Endothelial cell of umbilical vein (primary cell): ENCODE measurements around the gene STX1A. TPM values are rescaled to one million over a fixed set of nuclear protein-coding genes. Genes with fewer than 3 reads are reported as not detected.

Experiments
- BruUV-seq: library from RNA; stranded (reverse); fragments of 400-500 nt; replicated peaks from 2 replicates; lab custom pipeline; 2021; lab: Mats Ljungman, UMichigan
- CTCF ChIA-PET: fragments of 300-600, 350-600 bp; sonication (Branson Sonifier 250); formaldehyde crosslinking; loops from one replicate; lab custom pipeline; 2021; ENCODE audit warnings: antibody characterized with exemption, inconsistent platforms; lab: Charles Lee
- POLR2A ChIA-PET: fragments of 300-600, 350-600 bp; sonication (Branson Sonifier 250); formaldehyde crosslinking; loops from one replicate; lab custom pipeline; 2021; ENCODE audit warnings: antibody characterized with exemption, inconsistent platforms; lab: Charles Lee
- DNase-seq: peaks from one replicate; pipeline ENCODE4 v3.0.0-alpha.2; 2011; ENCODE audit warnings: low read depth, low spot score
- FAIRE-seq: peaks from 2 replicates; lab custom pipeline; 2011; peaks lifted over from hg19 to GRCh38; lab: Jason Lieb, UNC
- H2AFZ ChIP-seq: 2 replicates; pipeline ENCODE4 v1.6.0; 2012; ENCODE audit warnings: low read depth, low read length, control low read depth, inconsistent platforms
- H3K27ac ChIP-seq: 2 replicates; pipeline ENCODE4 v1.5.1; 2011; ENCODE audit warnings: low read depth, mild to moderate bottlenecking, control low read depth, low read length, moderate library complexity; ENCODE audit not compliant: insufficient read depth
- H3K27me3 ChIP-seq, 2 experiments: 2 replicates each; pipeline versions ENCODE4 v1.6.0 to v1.6.1; 2011; ENCODE audit warnings: low read length in 2 of 2, mixed read lengths in 1 of 2; ENCODE audit not compliant: control insufficient read depth in 2 of 2, insufficient read depth in 2 of 2
- H3K36me3 ChIP-seq, 2 experiments: 2 replicates in 1 of 2; 3 replicates in 1 of 2; pipeline ENCODE4 v1.5.1; 2011; ENCODE audit warnings: low read length in 2 of 2, mild to moderate bottlenecking in 1 of 2, moderate library complexity in 1 of 2; ENCODE audit not compliant: control insufficient read depth in 2 of 2, insufficient read depth in 2 of 2; ENCODE audit errors: extremely low read depth in 1 of 2
- H3K4me1 ChIP-seq: 3 replicates; pipeline ENCODE4 v1.5.1; 2011; ENCODE audit warnings: mild to moderate bottlenecking, low read length; ENCODE audit not compliant: control insufficient read depth, insufficient read depth; ENCODE audit errors: extremely low read depth
- H3K4me2 ChIP-seq: 2 replicates; pipeline ENCODE4 v1.6.1; 2011; ENCODE audit warnings: low read length, control low read depth, mixed read lengths; ENCODE audit not compliant: insufficient read depth
- H3K4me3 ChIP-seq, 3 experiments: fragments of 200-600 bp in 1 of 3; sonication (generic), shearing (Covaris generic) in 1 of 3; replicated peaks in 1 of 3; 2 replicates each; pipeline ENCODE4 v1.5.1; 2011 to 2016; ENCODE audit warnings: control low read depth in 3 of 3, low read length in 3 of 3, mild to moderate bottlenecking in 2 of 3, inconsistent platforms in 1 of 3, low read depth in 1 of 3, moderate library complexity in 1 of 3; ENCODE audit not compliant: insufficient read depth in 1 of 3
- H3K79me2 ChIP-seq: 2 replicates; pipeline ENCODE4 v1.6.0; 2012; ENCODE audit warnings: low read length, inconsistent platforms; ENCODE audit not compliant: control insufficient read depth, insufficient read depth
- H3K9ac ChIP-seq: replicated peaks from 2 replicates; pipeline ENCODE3; 2011; ENCODE audit warnings: low read length, control low read depth; ENCODE audit not compliant: insufficient read depth; ENCODE audit errors: extremely low read depth
- H3K9me1 ChIP-seq: replicated peaks from 3 replicates; pipeline ENCODE4 v1.6.0; 2011; ENCODE audit warnings: mild to moderate bottlenecking, low read length; ENCODE audit not compliant: control insufficient read depth, insufficient read depth; ENCODE audit errors: extremely low read depth
- H3K9me3 ChIP-seq: replicated peaks from 2 replicates; pipeline ENCODE4 v1.5.1; 2012; ENCODE audit warnings: low read length, inconsistent platforms; ENCODE audit not compliant: control insufficient read depth, insufficient read depth
- H4K20me1 ChIP-seq: replicated peaks from 2 replicates; pipeline ENCODE3; 2011; ENCODE audit warnings: mild to moderate bottlenecking, low read length; ENCODE audit not compliant: control insufficient read depth, insufficient read depth; ENCODE audit errors: extremely low read depth
- CTCF ChIP-seq, 2 donors: IDR thresholded peaks; 1 replicate in 1 of 2; 2 replicates in 1 of 2; pipeline ENCODE4 v1.5.1; 2011; ENCODE audit warnings: low read length in 2 of 2, mild to moderate bottlenecking in 2 of 2, moderate library complexity in 2 of 2, control low read depth in 1 of 2, inconsistent platforms in 1 of 2, low read depth in 1 of 2; ENCODE audit not compliant: insufficient read depth in 1 of 2; ENCODE audit errors: extremely low read depth in 1 of 2
- EZH2 ChIP-seq: IDR thresholded peaks from 2 replicates; pipeline ENCODE4 v1.6.1; 2012; ENCODE audit warnings: borderline replicate concordance, low read depth, mild to moderate bottlenecking, moderate library complexity, low read length, inconsistent platforms; ENCODE audit not compliant: severe bottlenecking
- FOS ChIP-seq: IDR thresholded peaks from 2 replicates; pipeline ENCODE4 v1.6.1; 2011; ENCODE audit warnings: mild to moderate bottlenecking, low read length, moderate library complexity, borderline replicate concordance; ENCODE audit not compliant: insufficient read depth
- GATA2 ChIP-seq: IDR thresholded peaks from 2 replicates; pipeline ENCODE4 v1.7.0; 2011; ENCODE audit warnings: low read depth, mild to moderate bottlenecking, moderate library complexity, mixed read lengths, low read length; ENCODE audit not compliant: insufficient read length, insufficient read depth
- JUN ChIP-seq: IDR thresholded peaks from 2 replicates; pipeline ENCODE4 v1.6.1; 2011; ENCODE audit warnings: borderline replicate concordance, low read depth; ENCODE audit not compliant: insufficient read length, insufficient read depth
- MYC ChIP-seq: IDR thresholded peaks from one replicate; pipeline ENCODE4 v1.6.1; 2011; ENCODE audit warnings: mild to moderate bottlenecking, low read depth, low read length
- POLR2A ChIP-seq: IDR thresholded peaks from 2 replicates; pipeline ENCODE4 v1.6.1; 2012; ENCODE audit warnings: low read depth, mild to moderate bottlenecking, control low read depth, low read length
- dilution Hi-C: fragments of 300-500 bp; cut with MboI; formaldehyde crosslinking; loops from one replicate; pipeline ENCODE4 v1.15.0; 2019; ENCODE audit warnings: low sequenced_read_pairs; ENCODE audit not compliant: extremely low pct_ligation_motif_present
- intact Hi-C: fragments of 100-400 bp; cut with micrococcal nuclease; formaldehyde crosslinking; loops from one replicate; pipeline ENCODE4 v1.10.0; 2022
- polyA plus RNA-seq, 4 experiments: library from polyadenylated mRNA; depleted of rRNA in 3 of 4; stranded (reverse) in 3 of 4; unstranded in 1 of 4; fragments of >200 nt; gene quantifications; 2 replicates each; pipeline versions ENCODE4 v1.2.1 to v1.2.3, GENCODE V29; 2011 to 2012; ENCODE audit warnings: missing spikeins in 1 of 4
- total RNA-seq: library from RNA; stranded (reverse); gene quantifications from 2 replicates; pipeline ENCODE4 v1.2.3, GENCODE V29; 2021
- TF ChIP-seq, protein P1 (sequence below): IDR thresholded peaks from 2 replicates; pipeline ENCODE4 v1.6.1; 2011; ENCODE audit not compliant: insufficient read depth, insufficient read length

STX1A gene
- total and polyA plus RNA-seq, 2 donors (not counting 3 experiments of a cell fraction or from before 2014, with no cell fraction given), result 13.1 to 20.8 TPM

- TF ChIP-seq FOS (no peak), JUN (no peak), MYC (no peak), GATA2 (no peak), POLR2A (no peak), EZH2 (no peak)
- TF ChIP-seq, protein P1, sequence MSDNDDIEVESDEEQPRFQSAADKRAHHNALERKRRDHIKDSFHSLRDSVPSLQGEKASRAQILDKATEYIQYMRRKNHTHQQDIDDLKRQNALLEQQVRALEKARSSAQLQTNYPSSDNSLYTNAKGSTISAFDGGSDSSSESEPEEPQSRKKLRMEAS, result no peak
- Histone ChIP-seq H3K9ac (no peak overlapping the region), H3K9me3 (no peaks in the 10 kb centered on the region), H2AFZ (no peak overlapping the region), H3K4me2 (no peak overlapping the region), H3K9me1 (no peaks in the 10 kb centered on the region), H3K27ac (no peak overlapping the region), H3K4me1 (peaks cover 5% of the 10 kb centered on the region), H3K79me2 (no peaks in the 10 kb centered on the region), H3K4me3 (no peak overlapping the region), H3K27me3 (no peaks in the 10 kb centered on the region), H3K36me3 (no peaks in the 10 kb centered on the region), H4K20me1 (no peaks in the 10 kb centered on the region)
- CTCF ChIA-PET, result interaction anchor here (0.8 to 3.8 kb wide), 5 partner anchors 10 to 122 kb away, joined by 3 to 34 read pairs (median 4); partner anchors contain the start of genes ABHD11 and VPS37D
- intact Hi-C loops, result no loop called here
- no peak for FAIRE-seq
- BruUV-seq, result no TSS peak
- POLR2A ChIA-PET, result no interaction called here
- dilution Hi-C loops, result no loop called here
- DNase-seq, result no peak
Measured at GRCh38 chr7:73728551-73728950, 9.1 kb upstream of the STX1A start.

DNA sequence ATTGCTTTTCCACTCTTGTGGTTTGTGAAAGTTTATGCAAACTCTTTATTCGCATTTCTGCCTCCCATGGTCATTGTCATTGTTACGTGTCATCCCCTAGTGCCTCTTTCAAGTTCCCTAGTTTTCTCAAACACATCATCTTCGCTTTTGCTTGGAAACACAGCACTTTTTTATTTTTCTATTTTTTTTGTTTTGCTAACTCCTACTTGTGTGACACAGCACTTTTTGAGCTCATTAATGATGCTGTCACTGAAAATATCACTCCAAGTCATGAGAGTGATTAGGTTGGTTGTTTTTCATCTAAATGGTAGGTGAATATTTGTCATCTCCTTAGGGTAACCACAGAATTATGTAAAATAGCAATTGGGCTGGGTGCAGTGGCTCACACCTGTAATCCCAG, 8.5 kb upstream of the STX1A start:
- Histone ChIP-seq H3K36me3 (no peaks in the 10 kb centered on the region), H2AFZ (no peak overlapping the region), H3K27me3 (no peaks in the 10 kb centered on the region), H3K79me2 (no peaks in the 10 kb centered on the region), H3K27ac (no peak overlapping the region), H3K4me3 (no peak overlapping the region), H3K9me1 (no peaks in the 10 kb centered on the region), H3K9me3 (no peaks in the 10 kb centered on the region), H3K4me1 (peaks cover 5% of the 10 kb centered on the region), H4K20me1 (no peaks in the 10 kb centered on the region), H3K9ac (no peak overlapping the region), H3K4me2 (no peak overlapping the region)
- intact Hi-C loops (no loop called here), dilution Hi-C loops (no loop called here)
- CTCF ChIA-PET, result interaction anchor here (0.8 to 3.8 kb wide), 4 partner anchors 10 to 121 kb away, joined by 3 to 34 read pairs (median 6); partner anchors contain the start of genes ABHD11 and VPS37D
- POLR2A ChIA-PET, result no interaction called here
- FAIRE-seq, result no peak
- DNase-seq, result no peak
- no peak for TF ChIP-seq POLR2A
- TF ChIP-seq GATA2, result no peak
- TF ChIP-seq, protein P1, result no peak
- TF ChIP-seq EZH2, result no peak
- TF ChIP-seq FOS, result no peak
- no peak for TF ChIP-seq JUN
- TF ChIP-seq CTCF (IDR thresholded peaks at IDR 0.05; ENCODE audit: extremely low read depth in 1 of 2, insufficient read depth in 1 of 2, low read depth in 1 of 2, low read length in 2 of 2), result no peak
- BruUV-seq, result no TSS peak
